SIG-M5 (cell line): ENCODE measurements around the gene SLC44A5.
"Not testable (repeated sequence)": the region's sequence is repeated elsewhere in the genome, so short reads cannot be mapped to it uniquely, and the experiment has no call there.

Experiments
- DNase-seq: peaks from one replicate; lab custom pipeline; 2025; lab: John Stamatoyannopoulos, UW

SLC44A5 gene

DNA sequence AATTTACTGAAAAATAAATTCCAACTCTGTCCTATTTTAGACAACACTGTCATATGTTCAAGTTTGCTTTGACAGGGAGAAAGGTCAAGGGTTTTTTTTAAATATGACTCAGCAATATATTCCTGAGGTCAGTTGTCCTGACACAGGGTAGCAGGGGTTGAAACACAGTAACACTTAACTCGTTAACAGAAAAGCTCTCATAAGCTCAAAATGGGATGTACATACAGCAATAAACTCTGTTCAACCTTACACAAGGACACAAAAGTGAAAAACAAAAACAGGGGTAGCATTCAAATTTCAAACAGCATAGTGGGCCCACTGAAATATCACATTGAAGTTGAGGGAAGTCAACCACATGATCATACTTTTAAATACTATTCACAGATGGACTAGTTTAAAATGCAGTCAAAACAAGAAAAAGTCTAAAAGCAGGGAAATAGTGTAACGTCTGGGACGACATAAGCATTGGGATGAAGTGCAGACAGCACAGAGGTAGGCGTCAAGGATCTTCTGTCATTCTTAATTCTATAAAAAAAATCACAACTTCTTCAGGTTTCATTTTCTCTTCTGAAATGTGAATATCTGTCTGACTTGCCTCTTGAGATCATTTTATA is 89.9 kb downstream of the SLC44A5 start:
- DNase-seq: no peak

- no peak for DNase-seq
These were observed 91.1 kb downstream of the SLC44A5 start for GRCh38 chr1:75519651-75520427.

GRCh38 chr1:75518686-75519085 is 92.2 kb downstream of the SLC44A5 start:
- DNase-seq: no peak

- no peak for DNase-seq
These were observed 96.6 kb downstream of the SLC44A5 start for GRCh38 chr1:75514270-75514669.

- DNase-seq: no peak
These were observed 103.9 kb downstream of the SLC44A5 start for GRCh38 chr1:75506976-75507375.

DNA sequence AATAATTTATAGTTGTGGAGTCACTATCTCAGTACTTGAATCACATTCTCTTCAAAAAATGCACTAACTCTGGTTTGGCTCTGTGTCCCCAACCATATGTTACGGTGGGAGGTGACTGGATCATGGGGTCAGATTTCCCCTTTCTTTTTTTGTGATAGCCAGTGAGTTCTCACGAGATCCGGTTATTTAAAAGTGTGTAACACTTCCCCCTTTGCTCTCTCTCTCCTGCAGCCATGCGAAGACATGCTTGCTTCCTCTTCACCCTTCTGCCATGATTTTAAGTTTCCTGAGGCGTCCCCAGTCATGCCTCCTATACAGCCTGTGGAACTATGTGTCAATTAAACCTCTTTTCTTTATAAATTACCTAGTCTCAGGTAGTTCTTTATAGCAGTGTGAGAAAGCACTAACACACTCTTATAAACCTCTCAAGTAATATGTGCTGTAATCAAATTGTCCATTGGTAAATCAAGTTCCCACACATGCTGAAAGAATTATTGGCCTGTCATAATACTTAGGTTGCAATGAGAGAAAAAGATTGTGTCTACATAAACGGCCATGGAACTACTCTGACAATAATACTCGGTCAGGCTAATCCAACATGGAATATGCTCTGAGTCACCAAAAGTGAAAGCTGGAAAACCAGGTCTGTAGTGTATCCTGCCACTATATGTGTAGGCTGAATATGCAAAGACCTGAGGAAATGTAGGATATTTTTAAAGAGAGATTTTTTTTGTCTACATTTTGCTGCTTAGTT is 107.5 kb downstream of the SLC44A5 start:
- DNase-seq: no peak

DNA sequence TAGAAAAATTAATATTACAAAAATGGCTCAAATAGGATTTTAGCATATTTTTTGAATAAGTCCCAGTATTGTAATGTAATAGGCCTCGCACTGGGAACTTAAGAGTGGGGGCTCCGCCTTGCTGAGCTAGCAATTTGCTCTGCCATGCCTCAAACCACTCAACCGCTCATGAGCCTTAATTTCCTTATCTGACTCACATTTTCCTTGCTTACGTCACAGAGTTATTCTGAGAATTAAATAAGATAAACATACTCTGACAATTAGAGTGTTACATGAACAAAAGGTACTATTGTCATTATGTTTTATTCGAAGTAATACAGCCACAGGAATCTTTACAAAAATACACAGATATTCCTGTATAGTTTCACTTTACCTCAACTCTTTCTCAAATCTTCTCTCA is 108.1 kb downstream of the SLC44A5 start:
- DNase-seq: no peak

GRCh38 chr1:75501577-75502295 is 109.2 kb downstream of the SLC44A5 start:
- DNase-seq: no peak

DNA sequence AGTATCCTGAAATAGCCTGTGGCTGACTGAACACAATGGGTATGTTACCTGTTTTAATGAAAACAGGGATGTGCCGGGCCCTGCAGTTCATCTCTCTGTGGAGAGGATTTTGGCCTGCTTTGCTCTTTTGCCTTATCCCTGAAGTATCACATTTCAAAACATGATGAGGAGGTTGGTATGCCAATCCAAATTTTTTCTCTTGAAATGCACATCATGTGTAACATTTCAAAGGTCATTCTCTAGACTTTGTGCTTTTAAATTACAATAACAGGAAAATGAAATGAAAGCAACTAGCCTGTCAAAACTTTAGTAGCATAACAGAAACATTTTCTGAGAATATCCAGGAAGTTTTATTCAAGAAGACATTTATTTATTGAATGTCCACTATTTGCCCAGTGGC is 118.9 kb downstream of the SLC44A5 start:
- no peak for DNase-seq

DNA sequence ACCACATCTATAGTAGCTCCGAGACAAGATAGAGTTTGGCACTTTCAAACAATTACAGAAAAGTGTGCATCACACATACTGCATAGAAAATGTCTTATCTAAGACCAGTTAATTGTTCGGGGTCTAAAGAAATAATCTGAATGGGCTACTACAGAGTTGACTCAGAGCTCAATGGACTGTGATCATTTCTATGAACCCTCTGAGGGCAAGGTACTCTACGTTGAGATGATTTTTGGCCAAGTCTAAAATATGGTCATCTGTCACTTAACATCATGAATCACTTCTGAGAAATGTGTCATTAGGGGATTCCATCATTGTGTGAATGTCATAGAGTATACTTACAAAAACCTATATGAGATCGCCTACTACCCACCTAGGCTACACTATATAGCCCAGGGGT is 123.5 kb downstream of the SLC44A5 start:
- no peak for DNase-seq

- DNase-seq: no peak
These were observed 126.1 kb downstream of the SLC44A5 start for GRCh38 chr1:75484789-75485188.

- no peak for DNase-seq
These were observed 128.0 kb downstream of the SLC44A5 start for GRCh38 chr1:75482951-75483350.

DNA sequence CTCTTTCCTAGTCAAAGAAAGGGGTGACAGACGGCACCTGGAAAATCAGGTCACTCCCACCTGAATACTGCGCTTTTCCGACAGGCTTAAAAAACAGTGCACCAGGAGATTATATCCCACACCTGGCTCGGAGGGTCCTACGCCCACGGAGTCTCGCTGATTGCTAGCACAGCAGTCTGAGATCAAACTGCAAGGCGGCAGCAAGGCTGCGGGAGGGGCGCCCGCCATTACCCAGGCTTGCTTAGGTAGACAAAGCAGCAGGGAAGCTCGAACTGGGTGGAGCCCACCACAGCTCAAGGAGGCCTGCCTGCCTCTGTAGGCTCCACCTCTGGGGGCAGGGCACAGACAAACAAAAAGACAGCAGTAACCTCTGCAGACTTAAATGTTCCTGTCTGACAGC is 134.4 kb downstream of the SLC44A5 start:
- DNase-seq: not testable (repeated sequence)

DNA sequence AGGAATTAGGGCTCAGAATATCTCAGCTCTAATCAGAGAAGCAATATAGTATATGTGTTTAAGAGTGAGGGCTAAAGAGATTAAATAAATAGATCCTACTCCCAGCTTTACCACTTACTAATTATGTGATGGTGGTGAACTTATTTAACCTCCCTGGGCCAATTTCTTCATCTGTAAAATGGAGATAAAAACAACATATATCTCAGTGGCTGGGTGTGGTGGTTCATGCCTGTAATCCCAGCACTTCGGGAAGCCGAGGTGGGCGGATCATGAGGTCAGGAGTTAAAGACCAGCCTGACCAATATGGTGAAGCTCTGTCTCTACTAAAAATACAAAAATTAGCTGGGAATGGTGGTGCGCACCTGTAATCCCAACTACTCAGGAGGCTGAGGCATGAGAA is 135.2 kb downstream of the SLC44A5 start:
- DNase-seq: no peak

DNA sequence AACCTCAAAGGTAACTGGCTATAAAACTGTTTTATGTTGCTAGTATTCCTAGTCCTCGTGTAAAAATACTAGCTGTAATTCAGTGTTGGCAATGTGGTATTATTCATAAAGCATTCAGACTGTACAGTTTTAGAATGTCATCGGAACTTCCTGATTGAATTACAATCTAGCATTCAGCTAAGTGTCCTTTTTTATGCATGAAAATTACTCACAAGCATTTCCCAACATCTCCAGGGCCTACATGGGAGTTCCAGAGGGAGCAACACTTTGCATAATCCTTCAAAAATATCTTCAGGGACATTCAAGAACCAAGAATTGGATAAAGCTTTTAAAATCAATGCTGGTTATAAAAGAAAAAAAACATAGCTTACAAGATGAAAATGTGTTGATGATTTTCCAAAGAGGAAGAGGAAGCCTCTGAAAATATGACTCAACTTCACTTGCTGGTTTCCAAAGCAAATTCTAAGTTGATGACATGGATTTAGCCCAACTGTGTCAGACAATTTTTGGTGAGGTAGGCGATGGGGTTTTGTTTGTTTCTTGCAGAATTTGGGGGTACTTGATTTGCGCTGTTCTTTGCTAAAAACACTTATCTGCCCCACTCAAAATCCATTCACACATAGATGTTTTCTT is 137.8 kb downstream of the SLC44A5 start:
- no peak for DNase-seq

DNA sequence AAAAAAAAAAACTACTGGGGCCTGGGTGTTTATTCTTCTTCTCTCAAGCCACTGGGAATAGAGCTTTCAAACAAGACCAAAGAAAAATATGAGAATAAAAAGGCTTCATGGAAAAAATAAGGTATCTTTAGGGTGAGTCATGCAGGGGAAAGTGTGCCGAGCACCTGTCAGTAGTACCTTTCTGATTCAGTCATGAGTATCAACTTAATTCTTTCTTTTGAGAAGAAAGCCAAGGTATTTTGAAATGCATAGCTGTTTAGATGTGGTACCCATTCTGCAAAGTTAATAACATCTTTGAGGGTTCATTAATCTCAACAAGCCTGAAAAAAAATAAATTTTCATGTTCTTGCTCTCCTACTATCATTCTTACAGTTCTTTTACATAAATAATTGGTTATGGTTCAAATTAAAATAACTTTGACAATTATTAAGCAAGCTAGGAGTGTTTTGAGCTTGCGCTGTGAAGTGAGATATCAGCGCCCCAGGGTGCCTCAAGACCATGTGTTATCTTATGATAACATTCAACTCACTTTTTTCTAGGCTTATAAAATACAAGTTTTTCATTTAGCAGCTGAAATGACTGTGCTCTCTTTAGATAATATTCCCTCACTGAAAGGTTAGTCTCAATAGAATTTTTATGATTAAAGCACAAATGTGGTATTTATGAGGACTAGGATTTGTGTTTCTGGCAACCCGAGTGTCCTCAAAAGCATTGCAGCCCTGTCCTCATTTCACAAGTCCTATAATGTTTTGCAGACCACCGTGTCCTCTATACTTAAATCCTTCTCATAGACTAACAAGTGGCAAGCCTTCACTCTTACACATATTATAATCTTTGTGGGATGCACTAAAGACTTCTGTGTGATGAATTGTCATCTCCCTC is 138.6 kb downstream of the SLC44A5 start:
- DNase-seq: no peak

GRCh38 chr1:75471252-75471651 is 139.7 kb downstream of the SLC44A5 start:
- DNase-seq: no peak

GRCh38 chr1:75470448-75470847 is 140.5 kb downstream of the SLC44A5 start:
- DNase-seq: no peak

DNA sequence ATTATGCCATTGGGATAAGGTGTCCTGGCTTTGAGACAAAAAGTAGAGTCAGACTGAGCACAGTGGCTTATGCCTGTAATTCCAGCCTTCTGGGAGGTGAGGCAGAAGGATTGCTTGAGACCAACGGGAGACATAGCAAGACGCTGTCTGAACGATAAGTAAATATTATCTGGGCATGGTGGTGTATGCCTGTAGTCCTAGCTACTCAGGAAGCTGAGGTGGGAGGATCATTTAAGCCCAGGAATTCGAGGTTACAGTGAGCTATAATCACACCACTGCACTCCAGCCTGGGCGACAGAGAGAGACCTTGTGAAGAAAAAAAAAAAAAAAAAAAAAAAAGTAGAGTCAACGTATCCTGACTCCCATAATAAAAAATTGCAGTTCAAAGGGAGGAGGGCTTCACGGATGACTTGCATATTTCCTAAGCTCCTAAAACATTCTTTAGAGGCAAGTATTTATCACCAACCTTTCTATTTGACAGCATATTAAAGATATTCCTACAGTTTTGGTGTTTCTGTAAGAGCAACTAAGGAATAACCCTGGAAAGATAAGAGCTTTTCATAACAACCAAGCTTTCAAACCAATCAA is 141.2 kb downstream of the SLC44A5 start:
- DNase-seq: no peak

DNA sequence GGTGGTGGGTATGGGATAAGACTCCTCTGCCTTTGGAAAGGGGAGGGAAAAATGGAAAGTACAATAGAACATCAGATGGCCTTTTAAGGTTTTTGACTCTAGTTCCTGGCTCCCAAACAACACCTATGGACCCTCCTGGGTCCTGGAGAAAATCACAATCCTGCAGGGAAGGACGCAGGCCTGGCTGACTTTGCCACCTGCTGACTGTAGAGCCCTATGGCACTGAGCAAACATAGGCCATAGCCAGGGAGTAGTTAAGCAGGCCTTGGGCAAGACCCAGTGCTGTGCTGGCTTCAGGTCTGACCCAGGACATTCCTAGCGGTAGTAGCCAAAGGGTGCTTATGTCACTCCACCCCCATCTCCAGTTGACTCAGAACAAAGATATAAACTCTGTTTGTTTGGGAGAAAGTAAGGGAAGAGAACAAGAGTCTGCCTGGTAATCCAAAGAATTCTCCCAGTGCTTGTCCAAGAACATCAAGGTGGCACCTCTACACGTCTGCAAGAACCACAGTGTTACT is 149.0 kb downstream of the SLC44A5 start:
- no peak for DNase-seq
